ENCODE measurements around the gene GLMP.

GLMP gene

GRCh38 chr1:156295391-156295947, at the start of gene GLMP:
Gene GLMP (minus strand): TSS chr1:156295679. CDS start chr1:156295645, 34 bp downstream.
- DNase-seq (ENCODE audit: low read depth), result peak; percentile 59
- no peak for TF ChIP-seq CTCF (IDR thresholded peaks at IDR 0.05; ENCODE audit: insufficient read depth, low read depth, low read length, missing control alignments)
- H3K4me3 ChIP-seq (ENCODE audit: low read depth, low read length), result peak within 1 kb of the TSS; percentile 99

GRCh38 chr1:156344409-156344808, 48.9 kb upstream of the GLMP start:
- no peak for DNase-seq (ENCODE audit: low read depth)
- no peak for TF ChIP-seq CTCF (IDR thresholded peaks at IDR 0.05; ENCODE audit: insufficient read depth, low read depth, low read length, missing control alignments)

GRCh38 chr1:156342166-156342955, 46.9 kb upstream of the GLMP start:
- TF ChIP-seq CTCF (IDR thresholded peaks at IDR 0.05; ENCODE audit: insufficient read depth, low read depth, low read length, missing control alignments), result no peak
- no peak overlapping the region for H3K4me3 ChIP-seq (ENCODE audit: low read depth, low read length)
- no peak for DNase-seq (ENCODE audit: low read depth)

More at GRCh38 chr1:156344409-156344808, 48.9 kb upstream of the GLMP start:
- H3K4me3 ChIP-seq (ENCODE audit: low read depth, low read length), result no peak overlapping the region

GRCh38 chr1:156338180-156338976, 42.9 kb upstream of the GLMP start, which contains the start of the genes CCT3 and TSACC:
Gene CCT3 (minus strand): TSS chr1:156338292. CDS start chr1:156338184, 108 bp downstream.
Gene TSACC (plus strand): TSS chr1:156338526. CDS start chr1:156339758, 1,232 bp downstream.
- peak within 1 kb of the TSS; percentile 84 for H3K4me3 ChIP-seq (ENCODE audit: low read depth, low read length)
- peak; percentile 100 for DNase-seq (ENCODE audit: low read depth)
- TF ChIP-seq CTCF (IDR thresholded peaks at IDR 0.05; ENCODE audit: insufficient read depth, low read depth, low read length, missing control alignments), result no peak

- no peak for DNase-seq (ENCODE audit: low read depth)
- no peak for TF ChIP-seq CTCF (IDR thresholded peaks at IDR 0.05; ENCODE audit: insufficient read depth, low read depth, low read length, missing control alignments)
- H3K4me3 ChIP-seq (ENCODE audit: low read depth, low read length), result peak overlapping the region; percentile 84
Measured at GRCh38 chr1:156337888-156338179, 42.4 kb upstream of the GLMP start.

GRCh38 chr1:156337052-156337887, 41.8 kb upstream of the GLMP start:
- no peak for TF ChIP-seq CTCF (IDR thresholded peaks at IDR 0.05; ENCODE audit: insufficient read depth, low read depth, low read length, missing control alignments)
- H3K4me3 ChIP-seq (ENCODE audit: low read depth, low read length), result peak overlapping the region; percentile 84
- DNase-seq (ENCODE audit: low read depth), result peak; percentile 7
